GM12865 (cell line): ENCODE measurements around the gene TANGO6.

Experiments used
- DNase-seq: peaks from one replicate; pipeline ENCODE4 v3.0.0; 2010; ENCODE audit warnings: low read depth
- H3K4me3 ChIP-seq: 2 replicates; pipeline ENCODE4 v1.5.1; 2011; ENCODE audit warnings: mild to moderate bottlenecking, low read depth, low read length, control low read depth
- TF ChIP-seq, protein P1 (sequence below): IDR thresholded peaks from 2 replicates; pipeline ENCODE4 v1.5.1; 2011; ENCODE audit warnings: low read length, control low read depth, low read depth, inconsistent platforms; ENCODE audit not compliant: insufficient read depth; ENCODE audit errors: missing control alignments

Gene TANGO6

DNA sequence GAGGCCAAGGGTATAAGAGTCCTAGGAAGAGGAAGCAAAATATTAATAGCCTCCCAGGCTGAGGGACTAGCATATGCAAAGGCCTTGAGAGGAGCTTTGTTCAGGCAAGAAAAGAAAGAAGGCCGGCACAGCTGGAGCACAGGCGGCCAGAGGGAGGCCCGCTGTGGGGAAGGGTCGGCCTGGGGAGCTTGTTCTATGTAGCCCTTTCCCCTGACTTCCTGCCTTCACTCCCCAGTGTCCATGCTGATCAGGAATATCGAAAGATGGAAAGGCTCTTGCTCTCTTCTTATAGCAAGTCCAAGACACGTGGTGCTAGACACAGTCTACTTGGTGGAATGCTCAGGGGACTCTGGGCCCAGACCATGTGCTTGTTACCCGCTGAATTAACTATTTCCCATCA lies 234.7 kb downstream of the TANGO6 start:
- DNase-seq, result no peak
- H3K4me3 ChIP-seq, result no peak overlapping the region
- TF ChIP-seq, protein P1, sequence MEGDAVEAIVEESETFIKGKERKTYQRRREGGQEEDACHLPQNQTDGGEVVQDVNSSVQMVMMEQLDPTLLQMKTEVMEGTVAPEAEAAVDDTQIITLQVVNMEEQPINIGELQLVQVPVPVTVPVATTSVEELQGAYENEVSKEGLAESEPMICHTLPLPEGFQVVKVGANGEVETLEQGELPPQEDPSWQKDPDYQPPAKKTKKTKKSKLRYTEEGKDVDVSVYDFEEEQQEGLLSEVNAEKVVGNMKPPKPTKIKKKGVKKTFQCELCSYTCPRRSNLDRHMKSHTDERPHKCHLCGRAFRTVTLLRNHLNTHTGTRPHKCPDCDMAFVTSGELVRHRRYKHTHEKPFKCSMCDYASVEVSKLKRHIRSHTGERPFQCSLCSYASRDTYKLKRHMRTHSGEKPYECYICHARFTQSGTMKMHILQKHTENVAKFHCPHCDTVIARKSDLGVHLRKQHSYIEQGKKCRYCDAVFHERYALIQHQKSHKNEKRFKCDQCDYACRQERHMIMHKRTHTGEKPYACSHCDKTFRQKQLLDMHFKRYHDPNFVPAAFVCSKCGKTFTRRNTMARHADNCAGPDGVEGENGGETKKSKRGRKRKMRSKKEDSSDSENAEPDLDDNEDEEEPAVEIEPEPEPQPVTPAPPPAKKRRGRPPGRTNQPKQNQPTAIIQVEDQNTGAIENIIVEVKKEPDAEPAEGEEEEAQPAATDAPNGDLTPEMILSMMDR, result no peak

DNA sequence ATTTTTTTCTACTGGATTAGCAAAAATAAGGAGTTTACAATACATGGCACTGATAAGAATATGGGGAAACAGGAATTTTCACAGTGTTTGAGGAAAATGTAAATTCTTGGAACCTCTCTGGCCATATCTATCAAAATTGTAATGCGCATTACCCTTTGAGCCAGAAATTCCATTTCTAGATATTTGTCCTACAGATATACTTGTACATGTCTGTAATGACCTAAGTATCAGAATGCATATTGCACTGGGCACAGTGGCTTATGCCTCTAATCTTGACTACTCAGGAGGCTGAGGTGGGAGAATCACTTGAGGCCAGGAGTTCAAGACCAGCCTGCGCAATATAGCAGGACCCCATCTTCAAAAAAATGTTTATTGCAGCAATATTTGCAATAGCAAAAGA lies 236.4 kb downstream of the TANGO6 start:
- TF ChIP-seq, protein P1, result no peak
- no peak overlapping the region for H3K4me3 ChIP-seq

GRCh38 chr16:69083306-69083941 lies 240.1 kb downstream of the TANGO6 start:
- DNase-seq, result no peak
- TF ChIP-seq, protein P1, result peak; percentile 12

More for the DNA sequence above, 236.4 kb downstream of the TANGO6 start:
- no peak for DNase-seq

DNA sequence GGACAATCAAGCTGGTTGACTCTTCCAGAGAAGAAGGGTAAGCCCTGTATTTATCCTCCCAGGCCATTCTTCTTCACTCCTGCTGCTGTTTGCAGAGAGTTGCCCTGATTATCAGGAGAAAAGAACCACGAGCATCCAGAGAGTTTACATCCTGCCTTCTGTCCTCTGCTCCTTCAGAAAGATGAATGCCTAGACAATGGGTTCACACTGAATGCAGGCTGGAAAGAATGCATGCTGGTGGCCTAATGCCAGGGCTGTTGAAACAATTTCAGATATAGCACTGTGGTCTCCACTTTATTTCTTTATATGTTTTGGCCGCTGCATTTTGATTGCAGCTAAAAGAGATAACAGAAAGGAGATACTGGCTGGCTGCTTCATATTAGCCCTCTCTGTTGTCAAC lies 241.0 kb downstream of the TANGO6 start:
- no peak overlapping the region for H3K4me3 ChIP-seq
- TF ChIP-seq, protein P1, result no peak
- no peak for DNase-seq

More at GRCh38 chr16:69083306-69083941, 240.1 kb downstream of the TANGO6 start:
- H3K4me3 ChIP-seq, result no peak overlapping the region

DNA sequence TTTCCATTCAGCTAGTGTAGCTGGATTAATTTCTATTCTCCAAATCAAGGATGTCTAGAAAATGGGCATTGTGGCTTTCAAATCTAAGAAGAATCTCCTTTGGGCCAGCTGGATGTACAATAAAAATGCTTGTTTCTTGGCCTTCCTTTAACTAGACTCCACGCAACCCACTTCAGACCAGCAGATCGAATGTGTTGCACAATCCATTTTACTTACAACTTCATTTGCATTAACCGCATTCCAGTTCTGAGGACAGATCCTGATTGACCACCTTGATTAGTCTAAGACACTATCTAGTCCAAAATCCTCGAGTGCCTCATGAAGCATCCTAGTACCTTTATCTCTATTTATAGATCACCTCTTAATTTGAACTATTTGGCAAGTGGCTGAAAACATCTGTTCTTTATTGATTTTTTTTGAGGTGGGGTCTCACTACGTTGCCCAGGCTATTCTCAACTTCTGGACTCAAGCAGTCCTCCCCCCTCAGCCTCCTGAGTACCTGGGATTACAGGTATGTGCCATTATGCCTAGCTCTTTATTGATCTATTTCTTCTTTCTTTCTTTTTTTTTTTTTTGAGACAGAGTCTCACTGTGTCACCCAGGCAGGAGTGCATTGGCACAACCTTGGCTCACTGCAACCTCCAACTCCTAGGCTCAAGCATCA lies 241.8 kb downstream of the TANGO6 start:
- no peak overlapping the region for H3K4me3 ChIP-seq
- TF ChIP-seq, protein P1, result no peak
- no peak for DNase-seq

DNA sequence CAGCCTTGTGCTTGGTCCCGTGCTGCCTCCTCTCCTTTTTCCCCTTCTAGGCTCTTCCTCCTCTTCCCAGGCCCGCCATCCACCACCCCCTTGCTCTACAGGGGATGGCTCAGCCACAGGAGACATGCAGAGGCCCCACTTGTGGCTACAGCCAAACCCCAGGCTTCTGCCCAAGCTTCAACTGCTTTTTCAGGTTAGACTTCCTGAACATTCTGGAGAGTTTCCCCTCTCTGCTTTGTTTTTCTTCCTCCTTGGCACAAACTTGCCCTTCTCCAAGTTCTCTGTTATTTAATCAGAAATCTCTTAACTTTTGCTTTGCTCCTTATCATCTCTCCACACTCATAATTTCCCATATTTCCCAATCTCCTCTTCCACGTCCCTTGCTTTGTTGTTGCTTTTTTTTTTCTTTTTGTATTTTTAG lies 243.8 kb downstream of the TANGO6 start:
- DNase-seq, result no peak
- TF ChIP-seq, protein P1, result no peak
- no peak overlapping the region for H3K4me3 ChIP-seq
